HG03280 (cell line): ENCODE data around the gene PAX9.

ENCODE experiments used
- ATAC-seq: cut with Tn5 transposase; IDR thresholded peaks from one replicate; pipeline ENCODE4 v1.9.1; 2021; ENCODE audit warnings: mild to moderate bottlenecking, moderate library complexity; ENCODE audit not compliant: unreplicated experiment

Gene PAX9

GRCh38 chr14:36655963-36656686 lies 5.5 kb upstream of the PAX9 start:
- no peak for ATAC-seq

GRCh38 chr14:36656687-36657398 lies 4.8 kb upstream of the PAX9 start:
- no peak for ATAC-seq

- no peak for ATAC-seq
Measured at GRCh38 chr14:36657399-36658122, 4.1 kb upstream of the PAX9 start.

- ATAC-seq = no peak
Measured at GRCh38 chr14:36658123-36659009, 3.3 kb upstream of the PAX9 start.

GRCh38 chr14:36659010-36659821 lies 2.4 kb upstream of the PAX9 start:
- no peak for ATAC-seq

GRCh38 chr14:36659822-36660735 lies 1.6 kb upstream of the PAX9 start:
- no peak for ATAC-seq

DNA sequence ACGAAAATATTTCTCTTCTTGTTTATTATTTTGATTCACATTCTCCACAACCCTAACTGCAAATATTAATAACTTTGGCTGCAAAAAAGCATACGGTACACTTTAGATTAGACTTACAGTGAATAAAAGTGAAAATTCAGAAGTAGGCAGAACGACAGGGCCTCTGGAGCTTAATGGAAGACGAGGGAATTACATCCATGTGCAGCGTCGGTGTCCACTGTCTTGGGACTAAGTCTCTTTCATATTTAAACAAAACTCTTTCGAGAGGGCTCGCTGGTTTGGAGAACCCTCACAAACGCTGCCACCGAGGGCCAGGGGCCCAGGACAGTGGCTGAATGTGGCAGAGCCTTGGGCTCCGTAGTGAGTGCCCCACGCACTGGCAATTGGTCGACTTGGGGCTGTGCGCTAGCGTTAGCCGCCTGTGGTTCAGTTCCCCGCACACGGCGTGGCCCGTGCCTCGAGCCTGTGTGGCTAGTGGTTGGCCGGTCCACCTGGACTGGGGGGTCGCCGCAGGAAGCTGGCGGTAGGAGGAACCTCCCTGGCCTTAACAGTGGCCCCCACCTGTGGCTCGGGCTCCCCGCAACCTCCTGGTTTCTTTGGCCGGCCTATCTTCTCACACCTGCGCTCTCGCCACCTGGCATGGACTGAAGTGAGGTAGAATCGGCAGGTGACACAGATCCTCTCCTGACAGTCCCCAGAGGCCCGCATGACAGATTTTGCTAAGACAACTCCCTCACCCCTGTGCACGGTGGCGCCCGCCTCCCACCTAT lies 739 bp upstream of the PAX9 start:
- ATAC-seq = no peak

DNA sequence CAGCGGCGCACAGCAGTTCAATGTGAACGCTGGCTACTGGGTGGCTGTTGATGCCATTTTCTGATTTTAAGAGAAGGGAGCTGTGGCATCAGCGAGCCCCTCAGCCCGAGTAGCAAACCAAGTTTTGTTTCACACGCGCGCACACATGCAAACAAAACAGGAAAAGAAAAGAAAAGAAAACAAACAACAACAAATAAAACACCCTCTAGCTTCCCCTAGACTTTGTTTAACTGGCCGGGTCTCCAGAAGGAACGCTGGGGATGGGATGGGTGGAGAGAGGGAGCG lies 540 bp downstream of the PAX9 start:
- ATAC-seq = no peak

DNA sequence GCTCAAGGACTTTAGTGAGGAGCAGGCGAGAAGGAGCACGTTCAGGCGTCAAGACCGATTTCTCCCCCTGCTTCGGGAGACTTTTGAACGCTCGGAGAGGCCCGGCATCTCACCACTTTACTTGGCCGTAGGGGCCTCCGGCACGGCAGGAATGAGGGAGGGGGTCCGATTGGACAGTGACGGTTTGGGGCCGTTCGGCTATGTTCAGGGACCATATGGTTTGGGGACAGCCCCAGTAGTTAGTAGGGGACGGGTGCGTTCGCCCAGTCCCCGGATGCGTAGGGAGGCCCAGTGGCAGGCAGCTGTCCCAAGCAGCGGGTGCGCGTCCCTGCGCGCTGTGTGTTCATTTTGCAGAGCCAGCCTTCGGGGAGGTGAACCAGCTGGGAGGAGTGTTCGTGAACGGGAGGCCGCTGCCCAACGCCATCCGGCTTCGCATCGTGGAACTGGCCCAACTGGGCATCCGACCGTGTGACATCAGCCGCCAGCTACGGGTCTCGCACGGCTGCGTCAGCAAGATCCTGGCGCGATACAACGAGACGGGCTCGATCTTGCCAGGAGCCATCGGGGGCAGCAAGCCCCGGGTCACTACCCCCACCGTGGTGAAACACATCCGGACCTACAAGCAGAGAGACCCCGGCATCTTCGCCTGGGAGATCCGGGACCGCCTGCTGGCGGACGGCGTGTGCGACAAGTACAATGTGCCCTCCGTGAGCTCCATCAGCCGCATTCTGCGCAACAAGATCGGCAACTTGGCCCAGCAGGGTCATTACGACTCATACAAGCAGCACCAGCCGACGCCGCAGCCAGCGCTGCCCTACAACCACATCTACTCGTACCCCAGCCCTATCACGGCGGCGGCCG lies 1.1 kb downstream of the PAX9 start:
- ATAC-seq = no peak

- no peak for ATAC-seq
Measured at GRCh38 chr14:36663404-36664321, 2.0 kb downstream of the PAX9 start.

- no peak for ATAC-seq
Measured at GRCh38 chr14:36664322-36665193, 2.9 kb downstream of the PAX9 start.

- ATAC-seq = no peak
Measured at GRCh38 chr14:36665887-36666415, 4.3 kb downstream of the PAX9 start.

GRCh38 chr14:36666416-36667206 lies 5.0 kb downstream of the PAX9 start:
- ATAC-seq = no peak

GRCh38 chr14:36667679-36668078 lies 6.0 kb downstream of the PAX9 start:
- ATAC-seq = no peak
